ENCODE results near the gene ARID4A. TPM values are rescaled to one million over a fixed set of nuclear protein-coding genes. Genes with fewer than 3 reads are reported as not detected.

ARID4A gene
- total and polyA plus RNA-seq, 2 of the 13 experiments (the other 11 are each of a cell fraction or from before 2014, with no cell fraction given), result 7.2 to 9.7 TPM

- no peak for TF ChIP-seq NFIB (CRISPR knock-in tag; IDR thresholded peaks at IDR 0.05; ENCODE audit: borderline replicate concordance)
- 0 out of 2 replicates have a peak, but pooled peaks have one; percentile 12 for TF ChIP-seq SMAD3 (CRISPR knock-in tag; IDR thresholded peaks at IDR 0.05)
- TF ChIP-seq ZNF780A (CRISPR knock-in tag; IDR thresholded peaks at IDR 0.05), result 0 out of 2 replicates have a peak, but pooled peaks have one; percentile 32
- no peak for TF ChIP-seq FOXC1 (CRISPR knock-in tag; IDR thresholded peaks at IDR 0.05; ENCODE audit: borderline replicate concordance)
- no peak for TF ChIP-seq ZNF510 (CRISPR knock-in tag; IDR thresholded peaks at IDR 0.05; ENCODE audit: low read depth)
- no peak for TF ChIP-seq ZBTB21 (CRISPR knock-in tag; IDR thresholded peaks at IDR 0.05)
- TF ChIP-seq ZKSCAN8 (CRISPR knock-in tag; IDR thresholded peaks at IDR 0.05; ENCODE audit: borderline replicate concordance), result no peak
- TF ChIP-seq ZMAT5 (CRISPR knock-in tag; IDR thresholded peaks at IDR 0.05; ENCODE audit: borderline replicate concordance, low read depth), result no peak
- TF ChIP-seq BATF2 (CRISPR knock-in tag; IDR thresholded peaks at IDR 0.05), result no peak
- TF ChIP-seq REXO4 (CRISPR knock-in tag; IDR thresholded peaks at IDR 0.05; ENCODE audit: borderline replicate concordance), result no peak
- TF ChIP-seq SP2 (CRISPR knock-in tag; IDR thresholded peaks at IDR 0.05), result no peak
- TF ChIP-seq NR3C1 (CRISPR knock-in tag; IDR thresholded peaks at IDR 0.05), result no peak
- peak; percentile 91 for TF ChIP-seq HNRNPK (IDR thresholded peaks at IDR 0.05; ENCODE audit: low read depth, low read length, poor library complexity, severe bottlenecking)
- peak; percentile 36 for TF ChIP-seq CREM (IDR thresholded peaks at IDR 0.05)
- TF ChIP-seq CREM (CRISPR knock-in tag; IDR thresholded peaks at IDR 0.05), result no peak
- peak; percentile 49; the same call in 1 of the 2 replicates for TF ChIP-seq RFXAP (CRISPR knock-in tag; IDR thresholded peaks at IDR 0.05; ENCODE audit: borderline replicate concordance)
- TF ChIP-seq RAD51 (IDR thresholded peaks at IDR 0.05; ENCODE audit: borderline replicate concordance), result no peak
- peak; percentile 77; the same call in 1 of the 2 replicates for TF ChIP-seq ZNF333 (CRISPR knock-in tag; IDR thresholded peaks at IDR 0.05; ENCODE audit: borderline replicate concordance)
- TF ChIP-seq, protein P1, sequence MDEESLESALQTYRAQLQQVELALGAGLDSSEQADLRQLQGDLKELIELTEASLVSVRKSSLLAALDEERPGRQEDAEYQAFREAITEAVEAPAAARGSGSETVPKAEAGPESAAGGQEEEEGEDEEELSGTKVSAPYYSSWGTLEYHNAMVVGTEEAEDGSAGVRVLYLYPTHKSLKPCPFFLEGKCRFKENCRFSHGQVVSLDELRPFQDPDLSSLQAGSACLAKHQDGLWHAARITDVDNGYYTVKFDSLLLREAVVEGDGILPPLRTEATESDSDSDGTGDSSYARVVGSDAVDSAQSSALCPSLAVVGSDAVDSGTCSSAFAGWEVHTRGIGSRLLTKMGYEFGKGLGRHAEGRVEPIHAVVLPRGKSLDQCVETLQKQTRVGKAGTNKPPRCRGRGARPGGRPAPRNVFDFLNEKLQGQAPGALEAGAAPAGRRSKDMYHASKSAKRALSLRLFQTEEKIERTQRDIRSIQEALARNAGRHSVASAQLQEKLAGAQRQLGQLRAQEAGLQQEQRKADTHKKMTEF (CRISPR knock-in tag; IDR thresholded peaks at IDR 0.05), result peak; percentile 40; the same call in 1 of the 2 replicates
- TF ChIP-seq ZNF343 (CRISPR knock-in tag; IDR thresholded peaks at IDR 0.05), result no peak
These were observed at the start of gene ARID4A (continued) for GRCh38 chr14:58298477-58299400.

Data from HepG2 (cell line).